T-helper 2 cell treated with Interferon-gamma antibody and Interleukin-4, amounts not matched to agents 5 μg/mL and 100 μg/mL, for 36 hours (primary cell): ENCODE data around the gene ABHD4.
"Not testable (repeated sequence)": the region's sequence is repeated elsewhere in the genome, so short reads cannot be mapped to it uniquely, and the experiment has no call there.

Source experiments
- DNase-seq: peaks from one replicate; pipeline ENCODE4 v3.0.0; 2021; ENCODE audit warnings: low spot score
- H3K27ac Mint-ChIP-seq: one replicate; pipeline ENCODE4 v1.8.0; 2021; ENCODE audit warnings: mild to moderate bottlenecking, mixed read lengths
- H3K27me3 Mint-ChIP-seq: one replicate; pipeline ENCODE4 v1.8.0; 2021; ENCODE audit warnings: low read depth, mixed read lengths
- H3K36me3 Mint-ChIP-seq: one replicate; pipeline ENCODE4 v1.8.0; 2021; ENCODE audit warnings: low read depth, mixed read lengths
- H3K4me1 Mint-ChIP-seq: one replicate; pipeline ENCODE4 v1.8.0; 2021; ENCODE audit warnings: low read depth, mixed read lengths
- H3K4me3 Mint-ChIP-seq: one replicate; pipeline ENCODE4 v1.8.0; 2022; ENCODE audit warnings: mild to moderate bottlenecking, moderate library complexity, mixed read lengths
- H3K9me3 Mint-ChIP-seq: one replicate; pipeline ENCODE4 v1.8.0; 2021; ENCODE audit warnings: mixed read lengths

ABHD4 gene

DNA sequence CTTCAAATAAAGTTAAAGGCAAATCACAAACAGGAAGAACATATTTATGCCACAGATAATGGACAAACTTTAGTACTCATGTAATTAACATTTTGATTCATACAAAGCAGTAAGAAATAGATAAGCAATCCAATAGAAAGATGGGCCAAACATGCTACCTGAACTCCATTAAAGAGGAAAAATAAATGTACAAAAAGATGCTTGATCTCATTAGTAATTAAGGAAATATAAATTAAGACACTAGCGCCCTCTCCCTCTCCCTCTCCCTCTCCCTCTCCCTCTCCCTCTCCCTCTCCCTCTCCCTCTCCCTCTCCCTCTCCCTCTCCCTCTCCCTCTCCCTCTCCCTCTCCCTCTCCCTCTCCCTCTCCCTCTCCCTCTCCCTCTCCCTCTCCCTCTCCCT is 37.9 kb downstream of the ABHD4 start:
- not testable (repeated sequence) for H3K27ac Mint-ChIP-seq, H3K27me3 Mint-ChIP-seq, H3K36me3 Mint-ChIP-seq, DNase-seq, H3K9me3 Mint-ChIP-seq, H3K4me3 Mint-ChIP-seq, H3K4me1 Mint-ChIP-seq

DNA sequence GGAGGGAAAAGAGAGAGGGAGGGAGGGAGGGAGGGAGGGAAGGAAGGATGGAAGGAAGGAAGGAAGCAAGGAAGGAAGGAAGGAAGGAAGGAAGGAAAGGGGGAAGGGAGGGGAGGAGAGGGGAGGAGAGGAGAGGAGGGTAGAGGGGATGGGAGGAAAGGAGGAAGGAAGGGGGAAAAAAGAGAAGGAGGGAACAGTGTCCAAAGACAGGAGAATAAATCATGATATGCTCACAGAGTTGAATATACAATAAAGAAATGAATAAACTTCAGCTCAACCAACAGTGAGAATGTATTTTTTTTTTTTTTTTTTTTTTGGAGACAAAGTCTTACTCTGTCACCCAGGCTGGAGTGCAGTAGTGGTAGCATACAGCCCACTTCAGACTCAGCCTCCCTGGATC is 42.1 kb downstream of the ABHD4 start:
- Mint-ChIP-seq H3K27me3 (peaks cover 11% of the 10 kb centered on the region), H3K36me3 (no peaks in the 10 kb centered on the region), H3K27ac (no peak overlapping the region), H3K4me3 (no peak overlapping the region), H3K4me1 (peaks cover 5% of the 10 kb centered on the region), H3K9me3 (no peaks in the 10 kb centered on the region)
- DNase-seq: no peak

- Mint-ChIP-seq H3K9me3 (no peaks in the 10 kb centered on the region), H3K4me3 (no peak overlapping the region), H3K27me3 (peaks cover 11% of the 10 kb centered on the region), H3K4me1 (peaks cover 8% of the 10 kb centered on the region), H3K36me3 (no peaks in the 10 kb centered on the region), H3K27ac (no peak overlapping the region)
- DNase-seq: no peak
Measured at GRCh38 chr14:22641846-22642245, 43.7 kb downstream of the ABHD4 start.

DNA sequence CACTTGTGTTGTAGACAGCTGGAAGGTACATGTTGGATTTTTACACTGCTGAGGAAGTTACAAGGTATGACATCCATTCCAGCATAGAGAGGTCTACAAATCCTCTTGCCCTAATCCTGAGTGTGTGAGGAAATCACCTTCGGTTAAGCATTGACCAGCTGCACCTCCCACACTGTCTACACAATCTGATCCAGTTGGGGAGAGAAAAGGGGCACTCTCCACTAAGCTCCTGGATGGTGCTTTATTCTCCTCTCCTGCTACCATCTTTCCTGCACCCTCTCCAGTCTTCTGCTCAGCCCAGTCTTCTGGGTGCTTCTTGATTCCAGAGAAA is 46.2 kb downstream of the ABHD4 start, which contains the start of gene OR6J1:
Gene OR6J1 (minus strand): TSS at position 48 of the 331 bp plus-strand sequence. CDS start 9,541 bp downstream, outside the sequence.
- H3K4me1 Mint-ChIP-seq: peaks cover 8% of the 10 kb centered on the region
- no peak within 1 kb of the TSS for H3K27ac Mint-ChIP-seq
- no peak for DNase-seq
- no peak within 1 kb of the TSS for H3K4me3 Mint-ChIP-seq
- H3K36me3 Mint-ChIP-seq: no peaks in the 10 kb centered on the region
- H3K9me3 Mint-ChIP-seq: no peaks in the 10 kb centered on the region
- peaks cover 11% of the 10 kb centered on the region for H3K27me3 Mint-ChIP-seq

DNA sequence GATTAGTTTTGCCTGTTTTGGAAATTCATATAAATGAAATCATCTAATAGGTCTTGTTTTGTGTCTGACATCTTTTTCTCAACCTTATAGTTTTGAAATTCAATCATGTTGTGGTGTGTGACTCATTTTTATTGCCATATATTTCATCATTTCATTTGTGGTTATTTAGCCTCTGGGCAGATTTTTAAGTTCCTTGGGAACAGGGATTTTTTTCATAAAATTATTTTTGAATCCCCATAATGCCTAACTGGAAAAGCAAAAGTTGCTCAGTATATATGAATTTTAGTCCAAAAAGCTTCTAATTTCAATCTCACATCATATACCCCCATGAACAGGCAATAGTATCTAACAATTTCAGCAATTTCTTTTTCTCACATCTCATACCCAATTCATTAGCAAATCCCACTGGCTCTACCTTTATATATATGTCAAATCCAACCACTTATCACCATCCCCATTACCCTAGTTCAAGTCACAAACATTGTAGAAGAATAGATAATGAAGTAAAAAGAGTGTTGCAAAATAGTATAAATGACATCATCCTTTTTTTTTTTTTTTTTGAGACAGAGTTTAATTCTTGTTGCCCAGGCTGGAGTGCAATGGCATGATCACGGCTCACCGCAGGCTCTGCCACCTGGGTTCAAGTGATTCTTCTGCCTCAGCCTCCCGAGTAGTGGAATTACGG is 48.6 kb downstream of the ABHD4 start:
- Mint-ChIP-seq H3K27ac (no peak overlapping the region), H3K9me3 (no peaks in the 10 kb centered on the region), H3K4me3 (no peak overlapping the region), H3K27me3 (peaks cover 4% of the 10 kb centered on the region), H3K4me1 (peaks cover 11% of the 10 kb centered on the region), H3K36me3 (no peaks in the 10 kb centered on the region)
- DNase-seq: no peak

DNA sequence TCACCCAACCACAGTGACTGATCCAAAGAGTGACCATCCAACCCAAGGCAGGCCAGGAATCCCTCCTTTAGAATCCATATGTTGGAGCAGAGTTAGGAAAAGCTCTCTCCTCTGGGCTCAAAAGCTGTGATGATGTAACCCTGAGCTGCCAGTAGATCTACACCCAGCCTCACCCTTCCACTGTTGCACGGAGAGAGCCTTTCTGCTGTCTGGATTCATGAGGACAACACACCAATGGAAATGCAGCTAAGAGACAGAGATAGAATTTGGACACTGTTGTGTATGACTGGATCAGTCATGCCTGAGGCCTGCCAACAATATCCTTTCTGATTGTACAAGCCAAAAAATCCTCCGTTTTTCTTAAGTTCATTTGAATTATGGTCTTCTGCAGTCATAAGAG is 50.4 kb downstream of the ABHD4 start:
- Mint-ChIP-seq H3K27me3 (peaks cover 4% of the 10 kb centered on the region), H3K27ac (no peak overlapping the region), H3K36me3 (no peaks in the 10 kb centered on the region), H3K4me3 (no peak overlapping the region), H3K9me3 (no peaks in the 10 kb centered on the region), H3K4me1 (peaks cover 12% of the 10 kb centered on the region)
- no peak for DNase-seq

- no peaks in the 10 kb centered on the region for H3K36me3 Mint-ChIP-seq
- H3K4me3 Mint-ChIP-seq: no peak overlapping the region
- H3K4me1 Mint-ChIP-seq: peaks cover 7% of the 10 kb centered on the region
- H3K27ac Mint-ChIP-seq: no peak overlapping the region
- DNase-seq: no peak
- H3K9me3 Mint-ChIP-seq: no peaks in the 10 kb centered on the region
- H3K27me3 Mint-ChIP-seq: no peaks in the 10 kb centered on the region
Measured at GRCh38 chr14:22650046-22650739, 52.1 kb downstream of the ABHD4 start.

DNA sequence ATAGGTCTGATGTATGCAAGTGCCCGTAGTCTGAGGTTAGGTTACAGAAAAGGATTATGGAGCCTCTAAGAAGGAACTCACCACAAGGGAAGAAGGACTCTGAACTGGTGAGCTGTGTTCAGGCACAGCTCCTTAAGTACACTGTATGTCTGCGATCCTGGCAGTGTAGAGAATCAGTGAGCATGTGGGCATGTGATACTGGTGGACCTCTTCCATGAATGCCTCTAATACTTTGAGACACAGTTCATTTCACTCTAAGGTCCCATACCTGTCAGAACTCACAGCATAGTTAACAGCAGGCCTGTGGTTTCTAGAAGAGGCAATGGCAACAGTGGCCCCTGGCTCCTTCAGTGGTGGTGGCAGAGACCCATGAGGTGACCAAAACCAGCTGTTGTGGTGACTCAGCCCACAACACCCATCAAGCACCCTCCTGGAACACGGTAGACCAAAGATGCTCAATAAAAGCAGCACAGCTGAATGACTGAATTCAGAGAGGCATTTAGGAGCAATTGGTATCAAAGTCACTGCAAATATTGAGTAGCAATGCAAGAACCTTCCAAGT is 52.9 kb downstream of the ABHD4 start:
- DNase-seq: no peak
- H3K9me3 Mint-ChIP-seq: no peaks in the 10 kb centered on the region
- H3K4me1 Mint-ChIP-seq: peaks cover 5% of the 10 kb centered on the region
- H3K36me3 Mint-ChIP-seq: no peaks in the 10 kb centered on the region
- H3K27ac Mint-ChIP-seq: no peak overlapping the region
- no peak overlapping the region for H3K4me3 Mint-ChIP-seq
- H3K27me3 Mint-ChIP-seq: no peaks in the 10 kb centered on the region

DNA sequence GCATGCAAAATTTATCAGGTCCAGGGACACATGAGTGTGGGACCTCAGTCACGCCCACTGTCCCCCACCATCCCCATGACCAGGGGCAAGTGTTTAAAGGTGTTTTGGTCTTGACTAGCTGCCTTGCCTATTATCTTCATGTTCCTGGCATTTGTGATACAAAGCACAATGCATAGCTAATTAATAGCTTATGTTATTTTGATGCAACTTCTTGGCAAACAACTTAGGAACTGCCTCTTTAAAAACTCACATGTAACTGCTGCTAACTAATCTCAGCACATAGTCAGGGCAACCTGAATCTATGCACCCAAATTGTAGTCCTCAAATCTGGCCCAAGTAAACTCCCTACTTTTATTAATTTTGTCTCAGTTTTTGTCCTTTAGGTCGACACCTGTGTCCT is 53.5 kb downstream of the ABHD4 start:
- Mint-ChIP-seq H3K4me3 (no peak overlapping the region), H3K27ac (no peak overlapping the region), H3K27me3 (no peaks in the 10 kb centered on the region), H3K36me3 (no peaks in the 10 kb centered on the region), H3K4me1 (peaks cover 4% of the 10 kb centered on the region), H3K9me3 (no peaks in the 10 kb centered on the region)
- no peak for DNase-seq

GRCh38 chr14:22653012-22653621 is 55.0 kb downstream of the ABHD4 start:
- Mint-ChIP-seq H3K27ac (no peak overlapping the region), H3K36me3 (no peaks in the 10 kb centered on the region), H3K9me3 (no peaks in the 10 kb centered on the region), H3K4me1 (peaks cover 4% of the 10 kb centered on the region), H3K4me3 (no peak overlapping the region), H3K27me3 (no peaks in the 10 kb centered on the region)
- DNase-seq: peak; percentile 21

DNA sequence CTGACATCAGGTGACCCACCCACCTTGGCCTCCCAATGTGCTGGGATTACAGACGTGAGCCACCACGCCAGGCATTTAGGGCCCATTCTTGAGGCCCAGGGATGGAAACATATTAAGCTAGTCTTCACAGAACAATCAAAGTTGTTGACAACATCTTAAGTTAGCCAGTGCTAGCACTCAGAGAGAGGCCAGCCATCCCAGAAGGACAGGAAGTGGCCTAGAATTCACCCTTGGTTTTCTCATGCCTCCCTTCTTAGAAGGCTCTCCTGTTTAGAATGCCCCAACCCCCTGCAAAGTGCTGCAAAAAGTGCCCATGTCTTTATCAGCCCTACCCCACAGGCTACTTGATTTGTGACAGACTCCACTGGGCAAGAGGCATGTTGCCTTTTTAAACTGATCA is 58.1 kb downstream of the ABHD4 start:
- Mint-ChIP-seq H3K36me3 (no peaks in the 10 kb centered on the region), H3K4me3 (no peak overlapping the region), H3K27ac (no peak overlapping the region), H3K9me3 (no peaks in the 10 kb centered on the region), H3K27me3 (peaks cover 3% of the 10 kb centered on the region), H3K4me1 (peaks cover 4% of the 10 kb centered on the region)
- no peak for DNase-seq

- Mint-ChIP-seq H3K36me3 (no peaks in the 10 kb centered on the region), H3K4me1 (no peaks in the 10 kb centered on the region), H3K27ac (no peak overlapping the region), H3K27me3 (peaks cover 3% of the 10 kb centered on the region), H3K4me3 (no peak overlapping the region), H3K9me3 (no peaks in the 10 kb centered on the region)
- no peak for DNase-seq
Measured at GRCh38 chr14:22656945-22657731, 59.0 kb downstream of the ABHD4 start.

- DNase-seq: no peak
- no peak overlapping the region for H3K27ac Mint-ChIP-seq
- H3K36me3 Mint-ChIP-seq: no peaks in the 10 kb centered on the region
- H3K27me3 Mint-ChIP-seq: peaks cover 3% of the 10 kb centered on the region
- H3K4me1 Mint-ChIP-seq: no peaks in the 10 kb centered on the region
- no peak overlapping the region for H3K4me3 Mint-ChIP-seq
- H3K9me3 Mint-ChIP-seq: no peaks in the 10 kb centered on the region
Measured at GRCh38 chr14:22657861-22658260, 59.8 kb downstream of the ABHD4 start.

DNA sequence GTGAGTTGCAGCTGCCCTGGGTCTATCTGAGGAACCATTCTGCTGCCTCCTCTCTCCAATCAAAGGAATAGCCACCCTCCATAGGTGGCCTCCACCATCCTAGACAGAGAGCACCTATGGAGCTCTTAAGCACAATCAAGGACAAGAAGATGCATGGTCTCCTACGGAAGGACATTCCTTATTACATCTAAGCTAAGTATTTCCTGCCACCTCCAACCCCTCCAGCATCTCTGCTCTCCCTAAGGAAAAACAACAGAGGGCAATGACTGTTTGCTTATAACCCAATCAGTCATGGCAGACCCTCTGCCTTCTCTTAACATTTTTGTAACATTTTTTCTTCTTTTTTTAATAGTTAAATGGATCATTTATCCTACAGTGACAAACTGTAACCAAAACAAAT is 60.8 kb downstream of the ABHD4 start:
- no peak for DNase-seq
- no peak overlapping the region for H3K27ac Mint-ChIP-seq
- no peaks in the 10 kb centered on the region for H3K36me3 Mint-ChIP-seq
- H3K4me3 Mint-ChIP-seq: no peak overlapping the region
- peaks cover 2% of the 10 kb centered on the region for H3K4me1 Mint-ChIP-seq
- H3K27me3 Mint-ChIP-seq: peaks cover 3% of the 10 kb centered on the region
- no peaks in the 10 kb centered on the region for H3K9me3 Mint-ChIP-seq
